CD4-positive, alpha-beta T cell treated with Interferon alpha-2 for 1 hour (primary cell): ENCODE results near the gene BIK.
A peak's percentile ranks its signal among the peaks of the same experiment; 100 is the strongest.
"Not testable (repeated sequence)": the region's sequence is repeated elsewhere in the genome, so short reads cannot be mapped to it uniquely, and the experiment has no call there.

Source experiments
- DNase-seq, 2 donors: peaks; one replicate each; pipeline ENCODE4 v3.0.0-alpha.2; 2020 to 2022

The BIK gene

GRCh38 chr22:43142880-43143562, 32.5 kb downstream of the BIK start, which contains the start of gene MCAT:
TSS of gene MCAT (minus strand) at chr22:43143398. CDS start at chr22:43143348, 50 bp downstream.
- peak; percentile 74 to 86 for DNase-seq

GRCh38 chr22:43144949-43145348, 34.4 kb downstream of the BIK start:
- no peak for DNase-seq

DNA sequence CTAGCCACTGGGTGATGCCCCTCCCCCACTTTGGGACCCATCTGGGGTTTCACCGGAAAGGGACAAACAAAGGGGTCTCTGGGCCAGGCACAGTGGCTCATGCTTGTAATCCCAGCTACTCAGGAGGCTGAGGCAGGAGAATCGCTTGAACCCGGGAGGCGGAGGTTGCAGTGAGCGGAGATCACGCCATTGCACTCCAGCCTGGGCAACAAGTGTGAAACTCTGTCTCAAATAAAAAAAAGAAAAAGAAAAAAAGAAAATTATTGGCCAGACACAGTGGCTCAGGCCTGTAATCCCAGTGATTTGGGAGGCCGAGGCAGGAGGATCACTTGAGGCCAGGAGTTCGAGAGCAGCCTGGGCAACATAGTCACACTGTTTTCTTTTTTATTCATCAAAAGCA, 34.8 kb downstream of the BIK start:
- DNase-seq: not testable (repeated sequence)

DNA sequence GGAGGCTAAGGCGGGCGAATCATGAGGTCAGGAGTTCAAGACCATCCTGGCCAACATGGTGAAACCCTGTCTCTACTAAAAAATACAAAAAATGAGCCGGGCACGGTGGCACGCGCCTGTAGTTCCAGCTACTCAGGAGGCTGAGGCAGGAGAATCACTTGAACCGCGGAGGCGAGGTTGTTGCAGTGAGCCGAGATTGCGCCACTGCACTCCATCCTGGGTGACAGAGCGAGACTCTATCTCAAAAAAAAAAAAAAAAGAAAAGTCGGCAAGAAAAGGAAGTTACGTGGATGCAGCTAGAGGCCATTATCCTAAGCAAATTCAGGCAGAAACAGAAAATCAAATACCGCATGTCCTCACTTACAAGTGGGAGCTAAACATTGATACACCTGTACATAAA, 35.8 kb downstream of the BIK start:
- DNase-seq: peak in 1 of 2 donors; percentile 46

- DNase-seq: no peak
These were observed 37.3 kb downstream of the BIK start for GRCh38 chr22:43147821-43148220.

DNA sequence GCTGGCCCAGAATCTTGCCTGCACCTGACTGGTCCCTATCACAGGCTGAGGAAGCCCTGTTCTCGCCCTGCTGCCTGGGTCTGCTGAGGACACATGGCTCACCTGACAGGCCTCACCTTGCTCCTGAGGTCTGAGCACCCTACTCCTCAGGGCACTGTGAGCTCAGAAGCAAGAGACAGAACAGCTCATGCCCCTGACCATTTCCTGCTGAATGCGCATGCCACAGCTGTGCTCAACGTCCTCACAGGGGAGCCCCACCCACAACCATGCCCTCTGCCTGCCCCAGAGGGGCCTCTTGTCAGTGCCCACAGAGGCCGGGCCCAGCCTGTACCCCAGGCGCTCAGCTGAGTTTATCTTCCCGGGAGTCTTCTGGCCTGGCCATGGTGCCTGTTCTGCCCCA, 38.0 kb downstream of the BIK start:
- no peak for DNase-seq

- peak in 1 of 2 donors; percentile 15 for DNase-seq
These were observed 40.2 kb downstream of the BIK start for GRCh38 chr22:43150731-43151206.

DNA sequence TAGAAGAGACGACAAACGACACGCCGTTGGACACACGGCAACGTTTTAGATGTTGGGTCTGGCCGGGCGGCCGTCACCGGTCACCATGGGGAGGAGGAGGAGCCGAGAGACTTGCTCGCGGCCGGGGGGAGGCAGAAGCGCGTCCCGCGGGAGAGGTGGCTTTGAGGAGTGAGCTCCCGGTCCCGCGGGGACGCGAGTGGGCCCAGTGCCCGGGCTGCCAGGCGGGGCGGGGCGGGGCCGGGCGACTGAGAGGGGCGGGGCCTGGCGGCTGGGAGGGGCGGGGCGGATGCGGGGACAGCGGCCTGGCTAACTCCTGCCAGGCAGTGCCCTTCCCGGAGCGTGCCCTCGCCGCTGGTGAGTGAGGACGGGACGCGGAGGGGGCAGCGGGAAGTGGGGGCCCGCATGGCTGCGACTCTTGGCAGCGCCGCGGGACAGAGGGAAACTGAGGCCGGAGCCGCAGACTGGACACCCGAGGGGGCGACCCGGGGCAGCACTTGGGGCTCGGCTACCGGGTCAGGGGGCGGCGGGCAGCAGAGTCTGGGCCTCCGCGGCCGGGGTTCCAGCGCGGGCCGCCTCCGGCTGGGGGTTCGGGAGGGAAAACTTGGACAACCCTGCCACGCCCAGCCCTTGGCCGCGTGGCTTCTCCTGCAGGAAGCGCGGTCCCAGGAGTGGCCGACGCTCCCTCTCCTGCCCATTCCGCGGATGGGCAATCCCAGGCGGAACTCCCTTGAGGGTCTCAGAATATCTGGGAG, 40.9 kb downstream of the BIK start, which contains the start of gene TSPO:
Gene TSPO (plus strand): TSS at position 309 of the 752 bp plus-strand sequence. CDS start 7,680 bp downstream, outside the sequence.
- peak; percentile 53 to 75 for DNase-seq

DNA sequence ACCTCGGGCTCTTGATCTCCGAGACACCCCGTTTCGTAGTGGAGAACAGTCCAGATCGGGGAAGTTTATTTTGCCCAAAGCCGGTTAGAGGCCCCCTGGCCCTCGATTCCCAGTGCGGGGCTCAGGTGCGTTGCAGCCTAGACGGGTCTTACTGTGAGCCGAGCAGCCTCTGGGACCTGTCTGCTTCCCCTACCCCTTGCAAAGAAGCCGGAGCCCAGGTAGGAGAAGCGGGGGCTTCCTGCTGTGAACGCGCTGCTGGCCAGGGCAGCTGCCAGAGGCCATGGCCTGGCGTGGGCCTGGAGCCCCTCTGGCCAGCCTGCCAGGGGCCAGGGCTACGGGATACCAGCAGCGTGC, 41.4 kb downstream of the BIK start:
- DNase-seq: no peak

- peak; percentile 48 to 69 for DNase-seq
These were observed 42.0 kb downstream of the BIK start for GRCh38 chr22:43152357-43153071.

DNA sequence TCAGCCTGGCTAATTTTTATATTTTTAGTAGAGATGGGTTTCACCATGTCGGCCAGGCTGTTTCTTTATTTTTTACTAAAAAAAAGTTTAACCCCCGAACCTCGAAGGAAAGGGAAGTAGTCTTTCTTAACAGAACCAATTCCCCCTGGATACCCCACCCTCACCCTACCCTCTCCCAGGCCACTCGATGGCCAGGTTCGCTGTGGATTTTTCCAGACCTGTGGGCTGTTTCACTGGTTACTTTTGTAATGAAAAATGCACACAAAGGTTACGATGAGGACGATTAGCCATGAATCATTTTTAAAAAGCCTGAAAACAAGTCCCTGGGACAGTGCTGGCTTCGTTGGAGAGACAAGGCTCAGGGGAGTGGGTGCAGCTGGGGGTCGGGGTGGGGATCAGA, 43.3 kb downstream of the BIK start:
- DNase-seq: no peak

DNA sequence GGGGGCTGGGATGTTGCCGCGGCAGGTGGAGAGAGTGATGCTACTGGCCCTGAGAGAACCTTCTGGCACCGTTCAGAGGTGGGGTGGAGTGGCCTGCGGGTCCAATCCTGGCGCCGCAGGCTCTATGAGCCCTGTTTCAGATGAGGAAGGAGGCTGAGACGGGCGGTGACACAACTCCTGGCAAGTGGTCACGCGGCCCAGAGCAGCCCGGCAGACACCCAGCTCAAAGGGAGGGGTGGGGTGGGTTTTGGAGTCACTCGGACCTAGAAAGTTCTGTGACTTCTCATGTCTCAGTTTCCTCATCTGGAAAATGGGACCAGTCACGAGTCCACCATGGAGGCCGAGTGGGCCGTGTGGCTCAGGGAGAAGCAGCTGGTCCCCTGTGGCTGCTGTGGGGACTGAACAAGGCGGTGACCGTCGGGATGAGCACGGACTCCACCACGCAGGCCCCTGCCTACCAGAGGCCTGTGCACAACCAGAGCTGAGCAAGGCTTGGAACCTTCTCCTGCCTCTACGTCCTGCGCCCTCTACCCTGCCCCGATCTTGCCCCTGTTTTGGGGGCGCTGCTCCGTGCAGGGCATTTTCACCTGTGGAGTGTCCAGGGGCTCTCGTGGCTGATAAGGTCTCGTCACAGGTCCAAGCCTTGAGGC, 44.5 kb downstream of the BIK start:
- DNase-seq: peak in 1 of 2 donors; percentile 46

DNA sequence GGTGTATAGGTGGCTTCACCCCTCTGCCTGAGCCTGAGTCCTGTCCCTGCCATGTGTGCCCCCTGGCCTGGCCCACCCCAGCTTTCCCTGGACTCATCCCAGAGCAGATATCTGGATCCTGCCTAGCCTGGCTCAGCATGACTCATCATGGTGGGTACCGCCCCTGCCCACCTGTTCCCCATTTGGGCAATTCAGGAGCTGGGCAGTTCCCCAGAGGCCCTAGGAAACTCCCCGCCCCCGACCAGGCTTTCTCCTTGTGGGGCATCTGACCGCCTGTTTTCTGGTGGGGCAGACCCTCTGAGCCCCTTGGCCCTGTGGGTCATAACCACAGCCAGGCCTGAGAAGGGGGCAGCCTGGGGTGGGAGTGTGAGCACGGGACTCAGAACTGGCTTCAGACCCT, 45.2 kb downstream of the BIK start:
- DNase-seq: no peak

GRCh38 chr22:43156413-43156812, 45.9 kb downstream of the BIK start:
- DNase-seq: no peak

GRCh38 chr22:43157874-43158546, 47.5 kb downstream of the BIK start:
- DNase-seq: no peak

DNA sequence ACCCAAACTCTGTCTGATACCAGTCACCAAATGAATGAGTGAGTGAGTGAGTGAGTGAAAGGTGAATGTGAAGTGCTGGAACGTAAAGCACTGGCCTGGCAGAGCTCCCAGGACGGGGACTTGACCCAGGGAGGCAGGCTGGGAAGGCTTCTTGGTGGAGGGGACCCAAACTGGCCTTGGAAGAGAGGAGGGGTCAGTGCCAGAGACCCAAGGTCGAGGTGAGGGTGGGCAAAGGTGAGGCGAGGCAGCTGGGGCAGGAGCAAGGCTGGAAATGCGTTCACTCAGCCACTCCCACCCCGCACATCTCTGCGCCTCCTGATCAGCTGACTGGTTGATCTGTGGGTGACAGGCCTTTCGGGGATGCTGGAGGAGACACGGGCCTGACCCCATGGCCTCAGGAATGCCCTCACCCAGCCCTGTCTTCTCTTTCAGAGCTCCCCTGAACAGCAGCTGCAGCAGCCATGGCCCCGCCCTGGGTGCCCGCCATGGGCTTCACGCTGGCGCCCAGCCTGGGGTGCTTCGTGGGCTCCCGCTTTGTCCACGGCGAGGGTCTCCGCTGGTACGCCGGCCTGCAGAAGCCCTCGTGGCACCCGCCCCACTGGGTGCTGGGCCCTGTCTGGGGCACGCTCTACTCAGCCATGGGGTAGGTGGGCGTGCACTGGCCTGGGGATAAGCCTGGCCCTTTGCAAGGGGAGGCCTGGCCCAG, 48.4 kb downstream of the BIK start:
- no peak for DNase-seq

GRCh38 chr22:43159484-43160178, 49.1 kb downstream of the BIK start:
- DNase-seq: no peak

DNA sequence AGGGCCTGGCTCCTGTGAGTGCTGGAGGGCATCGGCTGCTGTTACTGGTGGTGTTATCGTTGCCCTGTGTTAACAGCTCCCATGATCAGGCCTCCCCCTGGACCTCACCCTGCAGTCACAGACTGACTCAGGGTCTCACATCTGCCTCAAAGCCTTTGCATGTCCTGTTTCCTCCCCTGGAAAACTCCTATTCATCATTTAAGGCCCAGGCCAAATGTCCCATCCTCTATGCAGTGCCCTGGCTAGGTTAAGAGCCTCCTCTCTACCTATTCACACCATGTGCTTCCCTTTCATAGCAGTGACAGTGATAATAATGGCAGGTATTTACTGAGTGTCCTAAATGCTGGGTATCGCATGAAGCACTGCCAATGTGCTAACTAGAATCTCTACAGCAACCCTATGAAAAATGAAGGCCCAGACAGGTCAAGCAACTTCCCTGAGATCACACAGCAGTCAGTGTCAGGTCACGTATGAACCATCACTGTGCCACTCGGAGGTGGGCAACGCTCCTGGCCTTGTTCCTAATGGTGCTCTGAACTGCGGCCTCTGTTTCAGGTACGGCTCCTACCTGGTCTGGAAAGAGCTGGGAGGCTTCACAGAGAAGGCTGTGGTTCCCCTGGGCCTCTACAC, 50.1 kb downstream of the BIK start:
- DNase-seq: no peak

- no peak for DNase-seq
These were observed 52.0 kb downstream of the BIK start for GRCh38 chr22:43162412-43163150.
